HG03521 (cell line): ENCODE measurements around the gene PRMT6.
"Not testable (repeated sequence)": the region's sequence is repeated elsewhere in the genome, so short reads cannot be mapped to it uniquely, and the experiment has no call there.

ENCODE experiments used
- ATAC-seq: cut with Tn5 transposase; IDR thresholded peaks from one replicate; pipeline ENCODE4 v1.9.1; 2021; ENCODE audit warnings: mild to moderate bottlenecking, moderate library complexity; ENCODE audit not compliant: unreplicated experiment

The PRMT6 gene

DNA sequence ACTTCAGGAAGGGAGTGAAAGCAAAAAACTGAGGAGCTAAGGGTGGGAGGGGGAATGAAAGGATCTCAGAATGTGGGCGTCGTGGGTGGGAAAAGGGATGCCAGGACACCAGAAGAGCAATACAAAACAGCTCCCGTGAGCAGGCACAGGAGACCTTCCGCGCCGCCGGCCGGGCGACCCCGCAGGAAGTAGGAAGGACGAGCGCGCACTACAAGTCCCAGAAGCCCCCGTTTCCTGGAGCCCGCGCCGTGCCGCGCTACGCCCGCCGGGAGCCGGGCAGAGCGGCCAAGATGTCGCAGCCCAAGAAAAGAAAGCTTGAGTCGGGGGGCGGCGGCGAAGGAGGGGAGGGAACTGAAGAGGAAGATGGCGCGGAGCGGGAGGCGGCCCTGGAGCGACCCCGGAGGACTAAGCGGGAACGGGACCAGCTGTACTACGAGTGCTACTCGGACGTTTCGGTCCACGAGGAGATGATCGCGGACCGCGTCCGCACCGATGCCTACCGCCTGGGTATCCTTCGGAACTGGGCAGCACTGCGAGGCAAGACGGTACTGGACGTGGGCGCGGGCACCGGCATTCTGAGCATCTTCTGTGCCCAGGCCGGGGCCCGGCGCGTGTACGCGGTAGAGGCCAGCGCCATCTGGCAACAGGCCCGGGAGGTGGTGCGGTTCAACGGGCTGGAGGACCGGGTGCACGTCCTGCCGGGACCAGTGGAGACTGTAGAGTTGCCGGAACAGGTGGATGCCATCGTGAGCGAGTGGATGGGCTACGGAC lies at the start of gene PRMT6:
Gene PRMT6 (plus strand): TSS at position 249 of the 771 bp plus-strand sequence. CDS start 42 bp downstream, at position 291.
- peak; percentile 97 for ATAC-seq

DNA sequence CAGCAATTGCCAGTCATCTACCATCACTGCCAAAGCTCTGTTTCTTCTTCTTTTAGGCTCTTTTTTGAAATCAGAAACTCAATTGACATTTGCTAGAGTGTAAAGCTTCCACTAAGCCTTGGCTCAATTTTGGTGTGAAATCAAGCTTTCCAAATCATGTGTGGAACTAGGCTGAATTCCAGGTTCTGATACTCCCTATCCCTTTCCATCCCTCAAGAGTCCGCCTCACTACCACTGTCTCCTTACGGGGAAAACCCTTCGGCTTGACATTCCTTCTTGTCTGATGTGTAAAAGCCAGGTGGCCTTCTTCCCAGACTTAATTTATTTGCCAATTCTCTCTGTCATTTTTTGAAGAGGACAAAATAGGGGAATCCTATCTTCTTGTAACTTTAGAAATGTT lies 47.2 kb upstream of the PRMT6 start:
- ATAC-seq, result no peak

DNA sequence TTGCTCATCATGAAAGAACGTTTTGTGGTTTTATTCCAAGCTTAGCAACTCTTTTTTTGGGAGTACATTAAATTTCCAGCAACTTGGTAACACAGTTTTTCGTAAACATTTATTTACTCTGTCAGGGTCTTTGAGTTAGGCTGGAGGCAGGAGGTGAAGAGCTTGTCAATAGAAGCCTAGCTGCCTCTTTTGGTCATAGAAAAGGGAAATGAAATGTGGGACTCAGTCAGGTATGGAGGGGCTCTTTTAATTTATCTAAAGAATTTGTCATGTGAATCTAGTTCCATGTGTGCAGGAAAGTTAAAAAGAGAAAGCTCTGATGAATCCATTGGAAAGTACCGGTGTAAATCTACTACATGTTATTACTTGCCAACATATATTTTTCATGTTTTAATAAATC lies 45.9 kb upstream of the PRMT6 start:
- no peak for ATAC-seq

DNA sequence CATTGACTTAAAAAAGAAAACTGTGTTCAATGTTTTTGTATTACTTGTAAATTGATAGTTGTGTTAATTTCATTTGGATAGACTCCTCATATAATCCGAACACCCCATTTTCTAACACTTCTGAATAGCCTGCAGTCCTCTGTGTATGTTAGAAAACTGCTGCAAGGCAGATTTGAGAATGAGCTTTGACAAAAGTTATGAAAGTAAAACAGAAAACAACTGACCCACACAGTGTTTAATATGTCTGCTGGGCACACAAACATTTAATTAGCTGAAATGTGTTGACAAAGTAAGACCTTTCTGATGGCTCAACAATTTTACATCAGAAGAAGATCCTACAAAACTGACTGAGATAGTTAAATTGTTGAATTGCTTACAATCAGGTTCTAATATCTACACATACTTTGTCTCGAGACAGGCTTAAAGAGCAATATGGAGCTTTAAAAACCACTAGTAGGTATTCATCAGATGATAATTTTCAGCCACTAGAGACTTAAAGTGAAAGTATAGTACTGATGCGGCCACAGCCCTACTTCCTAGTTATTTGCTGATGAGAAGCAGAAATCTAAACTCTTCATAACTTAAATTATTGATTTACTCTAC lies 40.0 kb upstream of the PRMT6 start:
- peak; percentile 63 for ATAC-seq

DNA sequence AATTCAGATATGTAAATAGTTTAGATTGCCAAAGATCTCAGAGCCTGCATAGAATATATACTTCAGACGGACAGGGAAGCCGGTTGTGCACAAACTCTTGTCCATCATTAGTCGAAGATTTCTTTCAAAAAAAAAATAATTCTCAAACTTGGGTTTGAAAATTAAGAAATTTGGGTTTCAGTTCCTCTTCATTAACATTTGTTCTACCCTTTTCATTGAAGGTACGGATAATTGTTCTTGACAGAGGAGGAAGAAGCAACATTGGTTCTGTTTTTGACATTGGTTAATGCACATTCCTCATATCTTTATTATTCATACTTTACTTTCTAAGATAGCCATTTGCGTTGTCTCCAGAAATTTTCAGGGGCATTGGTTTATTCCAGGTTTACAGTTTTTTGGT lies 38.0 kb upstream of the PRMT6 start:
- no peak for ATAC-seq

DNA sequence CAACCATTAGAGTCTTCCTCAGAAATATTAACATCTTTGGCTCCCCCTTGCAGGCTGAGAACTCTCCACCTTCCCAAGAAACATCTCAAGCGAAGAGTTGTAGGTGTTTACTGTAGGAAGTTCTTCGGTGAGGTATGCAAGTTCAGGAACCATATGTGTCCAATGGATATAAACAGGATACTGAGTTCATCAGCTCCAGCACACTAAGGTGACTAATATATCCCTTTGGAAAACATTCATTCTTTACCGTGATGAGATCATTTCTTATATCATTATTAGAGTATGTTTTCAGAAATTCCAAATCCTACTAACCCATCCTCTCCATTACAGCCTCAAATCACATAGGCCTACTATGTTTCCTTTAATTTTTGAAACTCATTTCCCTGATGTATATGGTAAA lies 37.3 kb upstream of the PRMT6 start:
- ATAC-seq, result no peak

DNA sequence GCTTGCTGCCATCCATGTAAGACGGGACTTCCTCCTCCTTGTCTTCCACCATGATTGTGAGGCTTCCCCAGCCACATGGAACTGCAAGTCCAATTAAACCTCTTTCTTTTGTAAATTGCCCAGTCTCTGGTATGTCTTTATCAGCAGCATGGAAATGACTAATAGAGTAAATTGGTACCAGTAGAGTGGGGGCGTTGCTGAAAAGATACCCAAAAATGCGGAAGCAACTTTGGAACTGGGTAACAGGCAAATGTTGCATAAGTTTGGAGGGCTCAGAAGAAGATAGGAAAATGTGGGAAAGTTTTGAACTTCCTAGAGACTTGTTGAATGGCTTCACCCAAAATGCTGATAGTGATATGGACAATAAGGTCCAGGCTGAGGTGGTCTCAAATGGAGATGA lies 17.6 kb upstream of the PRMT6 start:
- ATAC-seq, result not testable (repeated sequence)

DNA sequence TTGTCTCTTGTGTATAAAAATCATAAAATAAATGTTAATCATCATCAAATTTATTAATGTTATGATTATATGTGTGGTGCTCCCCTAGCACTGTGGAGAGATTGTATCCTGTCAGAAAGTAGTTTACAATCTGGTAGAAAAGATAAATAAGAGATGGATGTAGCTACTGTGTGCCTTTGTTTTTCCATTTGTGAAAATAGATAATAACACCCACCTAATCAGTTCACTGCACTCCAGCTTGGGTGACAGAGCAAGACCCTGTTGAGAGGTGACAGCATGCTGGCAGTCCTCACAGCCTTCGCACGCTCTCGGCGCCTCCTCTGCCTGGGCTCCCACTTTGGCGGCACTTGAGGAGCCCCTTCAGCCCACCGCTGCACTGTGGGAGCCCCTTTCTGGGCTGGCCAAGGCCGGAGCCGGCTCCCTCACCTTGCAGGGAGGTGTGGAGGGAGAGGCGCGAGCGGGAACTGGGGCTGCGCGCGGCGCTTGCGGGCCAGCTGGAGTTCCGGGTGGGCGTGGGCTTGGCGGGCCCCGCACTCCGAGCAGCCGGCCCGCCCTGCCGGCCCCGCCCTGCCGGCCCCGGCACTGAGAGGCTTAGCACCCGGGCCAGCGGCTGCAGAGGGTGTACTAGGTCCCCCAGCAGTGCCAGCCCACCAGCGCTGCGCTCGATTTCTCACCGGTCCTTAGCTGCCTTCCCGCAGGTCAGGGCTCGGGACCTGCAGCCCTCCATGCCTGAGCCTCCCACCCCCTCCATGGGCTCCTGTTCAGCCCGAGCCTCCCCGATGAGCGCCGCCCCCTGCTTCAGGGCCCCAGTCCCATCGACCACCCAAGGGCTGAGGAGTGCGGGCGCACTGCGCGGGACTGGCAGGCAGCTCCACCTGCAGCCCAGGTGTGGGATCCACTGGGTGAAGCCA lies 11.9 kb upstream of the PRMT6 start:
- ATAC-seq, result not testable (repeated sequence)

DNA sequence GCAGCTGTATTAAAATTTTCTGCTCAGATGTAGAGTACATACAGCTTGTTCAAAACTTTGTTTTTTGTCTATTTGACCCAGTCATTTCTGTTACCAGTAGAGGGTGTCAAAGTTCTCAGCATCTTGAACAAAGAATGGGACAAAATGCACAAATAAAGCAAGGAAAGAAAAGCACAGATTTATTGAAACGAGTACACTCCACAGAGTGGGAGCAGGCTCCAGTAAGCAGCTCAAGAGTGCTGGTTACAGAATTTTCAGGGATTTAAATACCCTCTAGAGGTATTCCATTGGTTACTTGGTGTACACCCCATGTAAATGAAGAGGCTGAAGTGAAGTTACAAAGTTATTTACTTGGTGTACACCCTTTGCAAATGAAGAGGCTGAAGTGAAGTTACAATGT lies 8.9 kb upstream of the PRMT6 start:
- no peak for ATAC-seq

DNA sequence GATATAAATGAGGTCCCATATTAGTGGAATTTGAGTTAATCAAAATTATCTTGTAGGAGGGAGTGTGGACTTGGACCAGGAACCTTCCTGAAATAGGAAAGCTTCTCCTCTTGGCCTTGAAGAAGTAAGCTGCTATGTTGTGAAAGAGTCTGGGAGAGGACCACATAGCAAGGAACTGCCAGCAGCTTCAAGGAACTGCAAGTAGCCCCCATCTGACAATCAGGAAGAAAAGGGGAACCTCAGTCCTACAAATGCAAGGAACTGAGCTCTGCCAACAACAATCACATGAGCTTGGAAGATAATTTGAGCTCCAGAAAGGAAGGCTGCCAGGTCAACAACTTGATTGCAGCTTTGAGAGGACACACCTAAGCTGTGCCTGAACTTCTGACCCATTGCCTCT lies 8.2 kb upstream of the PRMT6 start:
- ATAC-seq, result no peak

DNA sequence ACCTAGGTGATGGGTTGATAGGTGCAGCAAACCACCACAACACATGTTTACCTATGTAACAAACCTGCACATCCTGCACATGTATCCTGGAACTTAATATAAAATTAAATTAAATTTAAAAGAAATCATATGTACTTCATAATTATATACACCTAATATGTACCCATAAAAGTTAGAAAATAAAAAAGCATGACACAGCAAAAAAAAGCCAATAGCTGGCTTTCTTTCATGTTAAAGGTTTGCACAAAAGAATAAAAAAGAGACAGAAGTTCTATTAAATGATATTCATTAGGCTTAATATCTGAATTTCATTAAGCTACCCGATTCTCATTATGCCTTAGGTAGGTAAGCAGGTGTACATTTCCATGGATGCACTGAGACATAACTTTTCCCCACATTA lies 5.2 kb upstream of the PRMT6 start:
- no peak for ATAC-seq

DNA sequence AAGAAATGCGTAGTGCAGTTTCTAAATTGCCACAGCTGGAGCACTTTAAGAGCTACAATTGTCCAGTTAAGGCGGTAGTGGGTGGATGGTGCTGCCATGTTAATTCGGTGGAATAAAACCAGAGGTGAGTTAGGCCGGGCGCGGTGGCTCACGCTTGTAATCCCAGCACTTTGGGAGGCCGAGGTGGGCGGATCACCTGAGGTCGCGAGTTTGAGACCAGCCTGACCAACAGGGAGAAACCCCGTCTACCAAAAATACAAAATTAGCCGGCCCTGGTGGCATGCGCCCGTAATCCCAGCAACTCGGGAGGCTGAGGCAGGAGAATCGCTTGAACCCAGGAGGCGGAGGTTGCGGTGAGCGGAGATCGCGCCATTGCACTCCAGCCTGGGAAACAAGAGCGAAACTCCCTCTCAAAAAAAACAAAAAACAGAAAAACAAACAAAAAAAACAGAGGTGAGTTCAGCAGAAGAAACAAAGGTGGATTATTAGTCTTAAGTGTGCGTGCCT lies 502 bp upstream of the PRMT6 start:
- ATAC-seq, result not testable (repeated sequence)

DNA sequence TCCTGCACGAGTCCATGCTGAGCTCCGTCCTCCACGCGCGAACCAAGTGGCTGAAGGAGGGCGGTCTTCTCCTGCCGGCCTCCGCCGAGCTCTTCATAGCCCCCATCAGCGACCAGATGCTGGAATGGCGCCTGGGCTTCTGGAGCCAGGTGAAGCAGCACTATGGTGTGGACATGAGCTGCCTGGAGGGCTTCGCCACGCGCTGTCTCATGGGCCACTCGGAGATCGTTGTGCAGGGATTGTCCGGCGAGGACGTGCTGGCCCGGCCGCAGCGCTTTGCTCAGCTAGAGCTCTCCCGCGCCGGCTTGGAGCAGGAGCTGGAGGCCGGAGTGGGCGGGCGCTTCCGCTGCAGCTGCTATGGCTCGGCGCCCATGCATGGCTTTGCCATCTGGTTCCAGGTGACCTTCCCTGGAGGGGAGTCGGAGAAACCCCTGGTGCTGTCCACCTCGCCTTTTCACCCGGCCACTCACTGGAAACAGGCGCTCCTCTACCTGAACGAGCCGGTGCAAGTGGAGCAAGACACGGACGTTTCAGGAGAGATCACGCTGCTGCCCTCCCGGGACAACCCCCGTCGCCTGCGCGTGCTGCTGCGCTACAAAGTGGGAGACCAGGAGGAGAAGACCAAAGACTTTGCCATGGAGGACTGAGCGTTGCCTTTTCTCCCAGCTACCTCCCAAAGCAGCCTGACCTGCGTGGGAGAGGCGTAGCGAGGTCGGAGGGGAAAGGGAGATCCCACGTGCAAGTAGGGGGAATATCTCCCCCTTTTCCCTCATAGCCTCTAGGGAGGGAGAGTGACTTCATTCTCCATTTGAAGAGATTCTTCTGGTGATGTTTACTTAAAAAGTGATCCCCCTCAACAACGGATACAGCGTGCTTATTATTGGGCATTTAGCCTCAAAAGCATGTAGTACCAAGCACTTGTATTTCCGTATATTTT lies 991 bp downstream of the PRMT6 start:
- ATAC-seq, result peak; percentile 41

DNA sequence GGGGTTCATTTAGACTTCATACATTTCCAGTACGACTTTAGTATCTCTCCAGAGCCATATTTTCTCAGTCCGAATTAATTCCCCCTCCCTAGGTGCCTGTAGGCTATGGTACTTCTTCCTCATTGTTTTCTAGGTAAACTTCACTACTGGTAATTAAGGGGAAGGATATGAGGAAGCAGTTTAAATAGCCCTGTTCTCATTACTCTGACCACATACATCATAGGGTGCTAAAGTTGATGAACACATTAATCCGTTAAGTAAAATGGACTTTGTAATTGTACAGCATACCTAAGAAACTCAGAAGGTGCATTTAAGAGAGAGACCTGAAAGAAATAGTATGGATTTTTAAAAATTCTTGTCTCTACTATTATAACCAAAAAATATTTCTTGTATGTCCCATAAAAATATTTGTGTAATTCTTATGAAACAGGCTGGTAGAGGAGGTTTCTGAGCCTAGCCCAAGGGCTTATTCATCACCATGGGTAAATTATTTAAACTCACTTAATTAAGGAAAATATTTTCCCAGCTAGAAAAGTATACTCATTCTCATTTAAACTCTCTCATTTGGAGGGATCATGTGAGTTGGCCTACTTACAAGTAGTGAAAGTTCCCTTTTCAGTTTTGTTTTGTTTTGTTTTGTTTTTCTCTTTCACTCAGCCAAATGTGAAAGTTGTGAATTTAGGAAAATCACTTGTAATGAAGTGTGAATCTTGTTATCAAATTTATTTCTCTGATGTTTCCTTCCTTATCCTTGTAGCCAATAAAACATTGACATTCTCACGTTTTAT lies 2.0 kb downstream of the PRMT6 start:
- ATAC-seq, result no peak

DNA sequence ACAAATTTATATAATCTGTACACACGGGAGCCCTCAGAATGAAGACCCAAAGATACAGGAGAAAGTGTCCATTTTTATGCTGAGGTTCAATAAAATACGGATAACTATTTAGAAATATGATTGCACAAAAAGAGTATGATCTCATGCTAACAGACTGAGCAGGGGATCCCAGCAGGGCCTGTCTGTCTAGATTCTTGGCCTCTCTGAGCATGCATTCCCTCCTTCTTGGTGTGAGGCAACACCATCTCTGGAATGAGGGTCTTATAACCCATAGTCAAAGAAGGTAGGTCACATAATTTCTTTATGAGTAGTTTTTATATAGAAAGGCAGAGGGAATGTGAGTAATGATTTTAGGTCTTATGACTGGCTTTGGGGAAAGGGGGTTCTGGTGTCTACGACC lies 5.4 kb downstream of the PRMT6 start:
- no peak for ATAC-seq

DNA sequence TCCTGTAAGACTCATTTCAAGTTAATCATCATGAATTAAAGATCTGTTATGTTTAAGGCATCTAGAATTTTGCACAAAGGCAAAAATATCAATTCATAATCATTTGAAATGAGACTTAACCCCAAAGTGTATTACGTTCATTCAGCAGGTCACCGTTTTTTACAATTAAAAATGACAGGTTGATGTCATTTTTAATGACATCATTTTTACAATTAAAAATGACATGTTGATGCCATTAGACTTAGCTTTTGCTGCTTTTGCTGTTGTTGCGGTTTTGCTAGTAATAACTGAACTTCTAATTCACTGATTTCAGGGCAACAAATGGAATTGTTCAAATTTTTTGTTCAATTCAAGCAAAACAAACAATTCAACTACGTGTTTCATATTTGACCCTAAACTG lies 17.0 kb downstream of the PRMT6 start:
- ATAC-seq, result no peak

DNA sequence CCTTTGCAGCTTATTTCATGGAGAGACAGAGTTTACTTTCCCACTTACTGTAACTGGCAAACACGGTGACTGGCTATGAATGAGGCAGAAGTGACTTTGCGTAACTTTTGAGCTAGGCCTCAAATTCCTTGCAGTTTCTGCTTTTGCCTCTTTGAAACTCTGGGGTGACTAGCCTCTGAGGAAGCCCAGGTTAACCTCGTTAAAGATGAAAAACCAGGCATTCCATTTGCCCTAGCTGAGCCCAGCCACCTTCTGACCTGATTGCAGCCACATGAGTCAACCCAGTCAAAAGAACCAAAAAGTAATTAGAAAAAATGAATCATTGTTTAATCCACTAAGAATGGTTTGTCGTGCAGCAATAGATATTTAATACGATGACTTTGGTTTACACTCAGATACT lies 20.4 kb downstream of the PRMT6 start:
- no peak for ATAC-seq

DNA sequence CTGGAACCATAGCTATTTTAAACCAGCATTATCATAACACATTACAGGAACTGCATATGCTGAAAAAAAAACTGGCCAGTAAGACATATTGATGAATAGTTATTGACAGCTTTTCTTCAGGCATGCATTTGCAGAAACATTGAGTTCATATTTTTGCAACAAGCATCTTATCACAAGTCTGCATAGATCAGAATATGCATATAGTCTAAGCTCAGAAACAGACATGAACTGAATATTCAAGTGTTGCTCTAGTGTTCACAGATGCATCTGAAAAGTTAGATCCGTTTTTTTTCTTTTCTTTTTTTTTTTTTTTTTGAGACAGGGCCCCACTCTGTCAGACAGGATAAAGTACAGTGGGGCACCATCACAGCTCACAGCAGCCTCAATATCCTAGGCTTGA lies 22.8 kb downstream of the PRMT6 start:
- no peak for ATAC-seq

DNA sequence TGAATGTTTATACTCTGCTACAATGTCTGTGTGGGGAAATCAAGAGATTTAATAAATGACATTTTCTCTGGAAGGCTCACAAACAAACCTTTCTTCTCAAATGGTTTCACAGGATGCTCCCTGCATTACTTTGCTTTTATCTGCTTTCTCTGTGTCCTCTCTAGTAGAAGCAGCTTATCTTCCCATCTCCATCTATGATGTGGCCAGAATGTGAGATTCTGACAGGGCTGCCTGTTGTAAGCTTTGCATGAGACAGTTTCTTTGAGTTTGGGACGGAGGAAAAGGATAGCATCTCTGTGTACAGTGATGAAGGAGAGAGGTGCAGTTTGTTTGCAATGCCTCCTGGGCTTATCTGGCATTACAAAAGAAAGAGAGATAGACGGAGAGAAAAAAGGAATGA lies 24.6 kb downstream of the PRMT6 start:
- no peak for ATAC-seq

DNA sequence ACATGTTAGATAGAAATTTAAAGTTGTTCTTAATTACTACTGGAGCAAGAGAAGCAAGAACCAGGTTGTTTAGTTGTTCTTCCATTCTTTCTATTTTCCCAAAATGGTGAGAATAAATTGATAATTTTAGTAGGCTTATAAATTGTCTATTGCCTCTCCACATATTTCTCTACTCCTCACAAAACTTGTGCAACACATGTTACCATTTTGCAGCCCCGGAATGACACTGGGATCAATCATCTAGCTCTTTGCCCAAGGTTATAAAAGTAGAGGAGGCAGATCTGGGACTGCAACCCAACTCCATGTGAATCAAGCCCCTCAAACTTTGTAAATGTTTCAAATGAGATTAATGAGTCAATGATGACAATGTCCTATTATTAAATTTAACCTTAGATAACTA lies 34.9 kb downstream of the PRMT6 start:
- no peak for ATAC-seq
